Ureter (tissue), 1 donor: ENCODE results near the gene TMEM200C. TPM values are rescaled to one million over a fixed set of nuclear protein-coding genes. Genes with fewer than 3 reads are reported as not detected.
A peak's percentile ranks its signal among the peaks of the same experiment; 100 is the strongest.
"Not testable (repeated sequence)": the region's sequence is repeated elsewhere in the genome, so short reads cannot be mapped to it uniquely, and the experiment has no call there.

ENCODE experiments used
- DNase-seq: peaks from one replicate; pipeline ENCODE4 v3.0.0-alpha.2; 2020; ENCODE audit warnings: low spot score
- total RNA-seq: library from RNA; stranded (reverse); gene quantifications from one replicate; pipeline ENCODE4 v1.2.4, GENCODE V29; 2023
- donor health status: DM: yes; HTN: yes; CAD: no.

TMEM200C gene
- total RNA-seq, 1 donor from 2014 or later, result 0.60 TPM

DNA sequence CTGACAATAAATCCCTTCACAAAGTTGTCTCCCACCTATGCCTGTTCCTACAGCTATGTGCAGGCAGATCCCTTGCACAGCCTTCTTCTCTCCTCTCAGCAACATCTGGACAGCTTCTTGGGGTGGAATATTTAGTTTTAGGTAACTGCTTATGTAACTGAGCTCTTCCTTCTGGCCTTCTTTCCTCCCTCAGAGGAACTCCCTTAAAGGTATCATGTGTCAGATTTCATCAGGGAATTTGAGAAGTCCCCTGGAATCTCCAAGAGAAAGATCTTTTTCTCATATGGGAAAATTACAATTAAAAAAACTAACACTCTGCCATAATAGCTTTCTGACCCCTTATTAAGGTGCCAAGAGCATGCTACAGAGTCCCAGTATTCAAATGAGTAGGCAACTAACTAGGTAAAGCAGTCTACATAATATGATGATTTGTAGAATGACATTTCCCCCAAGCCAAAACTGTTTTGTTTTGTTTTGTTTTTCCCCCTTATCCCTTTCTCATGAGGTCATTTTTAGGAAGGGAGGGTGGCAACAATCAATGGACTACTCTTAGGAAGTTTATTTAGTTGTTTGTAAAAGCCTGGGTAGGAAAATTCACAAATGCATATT, 2.4 kb downstream of the TMEM200C start:
- no peak for DNase-seq

GRCh38 chr18:5891854-5892215, 3.5 kb downstream of the TMEM200C start:
- no peak for DNase-seq

DNA sequence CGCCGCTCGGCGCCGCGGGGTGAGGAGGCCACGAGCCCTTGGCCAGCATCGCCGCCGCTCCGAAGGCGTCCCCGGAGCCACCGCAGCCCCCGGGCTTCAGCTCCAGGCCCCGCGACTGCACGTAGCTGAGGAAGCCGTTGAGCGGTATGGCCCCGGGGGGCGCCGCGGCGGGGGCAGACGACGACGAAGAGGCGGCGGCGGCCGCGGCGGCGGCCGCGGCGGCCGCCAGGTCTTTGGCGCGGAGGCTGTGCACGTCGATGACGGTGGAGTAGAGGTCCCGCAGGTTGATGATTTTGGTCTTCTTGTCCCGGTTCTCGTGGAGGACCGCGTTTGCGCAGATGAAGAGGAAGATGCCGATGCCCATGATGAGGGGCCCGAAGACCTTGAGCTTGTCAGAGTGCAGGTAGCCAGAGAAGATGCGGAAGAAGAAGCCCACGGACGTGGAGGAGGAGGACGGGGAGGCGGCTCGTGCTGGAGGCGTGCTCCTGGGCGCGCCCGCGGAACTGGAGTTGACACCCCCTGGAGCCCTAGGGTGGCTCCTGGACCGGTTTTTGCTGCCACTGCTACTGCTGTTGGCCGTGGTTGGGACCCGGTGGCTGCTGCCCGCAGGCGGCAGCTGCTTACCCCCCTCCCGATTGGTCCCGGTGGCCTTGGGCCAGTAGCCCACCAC, 4.0 kb downstream of the TMEM200C start:
- DNase-seq, result no peak

- no peak for DNase-seq
Measured at GRCh38 chr18:5890331-5891183, 4.8 kb downstream of the TMEM200C start.

DNA sequence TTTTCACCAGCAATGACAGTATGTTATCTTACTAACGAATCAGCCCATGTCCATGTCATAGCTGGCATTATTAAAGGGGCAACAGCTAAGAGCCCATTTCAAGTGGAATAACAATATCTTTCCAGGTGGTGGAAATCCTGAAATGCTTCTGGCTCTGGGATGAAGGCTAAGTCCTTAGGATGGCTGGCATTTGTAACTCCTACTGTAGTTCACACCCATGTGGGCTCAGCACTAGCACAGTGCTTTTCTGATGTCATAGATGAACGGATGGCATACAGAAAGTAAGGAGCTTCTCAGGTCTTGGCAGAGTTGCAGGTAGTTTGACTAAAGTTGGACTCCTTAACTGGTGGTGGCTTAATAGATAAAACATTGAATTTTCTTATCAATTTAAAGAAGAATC, 10.0 kb downstream of the TMEM200C start:
- no peak for DNase-seq

GRCh38 chr18:5884375-5884774, 10.9 kb downstream of the TMEM200C start:
- no peak for DNase-seq

- DNase-seq, result no peak
Measured at GRCh38 chr18:5879479-5879882, 15.8 kb downstream of the TMEM200C start.

DNA sequence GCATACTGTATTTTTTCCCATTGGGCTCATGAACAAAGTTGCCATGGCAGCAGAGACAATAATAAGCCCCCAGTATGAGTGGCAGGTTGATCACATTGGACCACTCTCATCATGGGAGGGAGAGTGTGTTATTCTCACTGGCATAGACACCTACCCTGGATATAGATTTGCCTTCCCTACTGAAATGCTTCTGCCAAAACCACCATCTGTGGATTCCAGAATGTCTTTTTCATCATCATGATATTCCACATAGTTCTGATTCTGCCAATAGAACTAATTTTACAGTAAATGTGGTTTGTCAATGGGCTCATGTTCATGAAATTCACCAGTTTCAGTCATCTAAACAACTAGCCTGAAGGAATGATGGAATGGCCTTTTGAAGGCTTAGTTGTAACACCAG, 18.4 kb downstream of the TMEM200C start:
- DNase-seq, result no peak

GRCh38 chr18:5874336-5874735, 21.0 kb downstream of the TMEM200C start:
- no peak for DNase-seq

DNA sequence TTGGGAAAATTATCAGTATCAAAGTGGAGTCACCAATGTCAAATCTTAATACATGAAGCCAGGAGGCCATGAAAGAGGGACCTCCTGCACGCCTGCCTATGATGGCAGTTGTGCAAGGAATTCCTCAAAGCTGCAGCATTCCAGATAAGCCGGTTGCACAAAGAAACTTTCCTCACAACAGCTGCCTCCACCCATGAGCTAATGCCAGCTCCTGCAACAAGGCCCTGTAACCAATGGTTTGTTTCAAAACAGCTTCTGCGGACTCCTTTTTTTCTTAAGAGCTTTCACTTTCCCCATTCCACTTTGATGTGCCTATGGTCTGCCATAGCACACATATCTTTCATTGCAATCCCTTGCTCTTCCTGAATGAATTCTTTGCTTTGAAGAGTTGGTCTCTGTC, 22.4 kb downstream of the TMEM200C start:
- no peak for DNase-seq

- no peak for DNase-seq
Measured at GRCh38 chr18:5871426-5871825, 23.9 kb downstream of the TMEM200C start.

GRCh38 chr18:5868218-5868854, 27.0 kb downstream of the TMEM200C start:
- DNase-seq, result peak; percentile 71

GRCh38 chr18:5865521-5865920, 29.8 kb downstream of the TMEM200C start:
- DNase-seq, result no peak

DNA sequence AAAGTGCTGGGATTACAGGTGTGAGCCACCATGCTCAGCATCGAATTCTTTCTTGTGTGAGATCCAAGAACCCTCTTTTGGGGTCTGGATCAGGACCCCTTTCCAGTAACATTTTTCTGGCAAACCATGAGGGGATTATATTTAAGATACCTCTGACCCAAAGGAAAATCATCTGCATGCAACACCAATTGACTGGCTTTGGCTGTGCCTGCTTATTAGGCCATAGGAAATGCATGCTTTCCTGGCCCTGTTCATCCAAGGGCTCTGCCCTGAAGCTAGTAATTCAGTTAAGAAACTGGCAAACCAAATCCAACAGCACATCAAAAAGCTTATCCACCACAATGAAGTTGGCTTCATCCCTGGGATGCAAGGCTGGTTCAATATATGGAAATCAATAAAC, 33.2 kb downstream of the TMEM200C start:
- not testable (repeated sequence) for DNase-seq

DNA sequence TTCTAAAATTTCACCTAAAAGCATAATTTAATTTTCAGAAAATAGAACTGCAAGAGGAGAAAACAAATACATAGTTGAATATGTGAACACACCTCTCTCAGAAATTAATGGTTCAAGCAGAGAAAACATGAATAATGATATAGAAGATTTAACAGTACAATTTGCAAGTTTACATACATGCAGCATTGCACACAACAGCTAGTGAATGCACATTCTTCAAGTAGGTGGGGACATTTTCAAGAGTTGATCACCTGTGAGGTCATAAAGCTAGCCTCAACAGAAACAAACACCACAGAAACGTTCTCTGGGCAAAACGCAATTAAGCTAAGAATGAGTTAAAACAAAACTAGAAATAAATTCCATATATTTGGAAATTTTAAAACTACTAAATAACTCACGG, 38.1 kb downstream of the TMEM200C start:
- DNase-seq, result no peak

- DNase-seq, result no peak
Measured at GRCh38 chr18:5853253-5853652, 42.1 kb downstream of the TMEM200C start.

DNA sequence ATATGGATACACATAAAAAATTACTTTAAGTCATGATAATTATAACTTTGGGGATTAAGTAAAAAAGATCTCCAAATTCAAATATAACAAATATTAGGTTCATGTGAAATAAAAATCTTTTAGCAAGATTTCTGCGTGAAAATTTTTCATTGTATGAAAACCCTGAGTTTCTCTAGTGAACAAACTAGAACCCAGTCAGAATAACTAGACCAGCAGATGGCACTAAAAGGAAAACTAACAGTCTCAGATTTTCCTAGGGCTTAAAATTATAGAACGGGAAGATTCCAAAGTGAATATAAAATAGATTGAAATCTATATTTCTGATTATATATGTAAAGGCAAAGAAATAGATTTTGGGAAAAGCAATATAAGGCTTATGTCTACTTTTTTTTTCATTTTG, 43.3 kb downstream of the TMEM200C start:
- no peak for DNase-seq

- no peak for DNase-seq
Measured at GRCh38 chr18:5842653-5843052, 52.7 kb downstream of the TMEM200C start.

DNA sequence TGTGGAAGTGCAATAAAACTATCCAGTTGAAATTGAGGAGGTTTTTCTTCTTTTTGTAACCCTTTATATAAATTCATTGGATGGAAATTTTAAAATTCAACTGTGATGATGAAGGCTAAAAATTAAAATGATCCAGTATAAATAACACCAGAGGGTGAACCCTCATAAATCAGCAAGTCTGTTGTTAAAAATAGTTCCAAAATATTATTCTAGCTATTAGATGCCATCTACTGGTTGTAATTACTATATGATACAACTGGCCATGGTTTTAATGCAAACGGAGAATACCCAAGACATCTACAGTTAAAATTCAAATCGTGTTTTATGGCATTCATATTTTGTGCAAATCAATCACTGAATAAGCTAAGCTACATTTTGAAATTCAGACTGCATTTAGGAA, 53.8 kb downstream of the TMEM200C start:
- no peak for DNase-seq

- no peak for DNase-seq
Measured at GRCh38 chr18:5840547-5840946, 54.8 kb downstream of the TMEM200C start.

GRCh38 chr18:5840025-5840424, 55.3 kb downstream of the TMEM200C start:
- no peak for DNase-seq

DNA sequence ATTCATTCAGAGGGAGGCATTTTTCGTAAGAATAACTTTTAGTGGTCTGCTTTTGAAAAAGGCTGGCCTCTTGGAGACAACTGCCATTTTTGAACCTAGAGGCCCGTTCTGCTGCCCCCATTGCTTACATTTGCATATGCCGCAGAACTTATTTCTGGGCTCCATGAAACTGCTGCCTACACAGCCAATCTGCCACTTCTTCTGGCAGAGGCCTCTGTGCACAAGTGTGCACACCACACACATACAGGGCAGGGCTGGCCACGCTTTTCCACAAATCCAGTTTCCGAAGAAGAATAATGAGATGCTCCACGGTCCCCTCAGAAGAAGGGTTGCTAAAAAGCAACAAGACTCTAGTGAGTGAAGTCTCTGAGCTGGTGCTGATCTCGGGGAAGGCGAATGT, 56.2 kb downstream of the TMEM200C start:
- DNase-seq, result no peak
